HG03571 (cell line): ENCODE results near the gene CCDC80.

Source experiments
- ATAC-seq: cut with Tn5 transposase; IDR thresholded peaks from one replicate; pipeline ENCODE4 v1.9.1; 2021; ENCODE audit not compliant: unreplicated experiment

CCDC80 gene

GRCh38 chr3:112656043-112656442 lies 15.1 kb upstream of the CCDC80 start:
- ATAC-seq, result no peak

GRCh38 chr3:112654979-112655378 lies 14.0 kb upstream of the CCDC80 start:
- no peak for ATAC-seq

GRCh38 chr3:112654492-112654891 lies 13.5 kb upstream of the CCDC80 start:
- ATAC-seq, result no peak

- ATAC-seq, result no peak
Observed at GRCh38 chr3:112653881-112654300, 12.9 kb upstream of the CCDC80 start.

- no peak for ATAC-seq
Observed at GRCh38 chr3:112653209-112653871, 12.4 kb upstream of the CCDC80 start.

- ATAC-seq, result no peak
Observed at GRCh38 chr3:112651516-112651915, 10.6 kb upstream of the CCDC80 start.

GRCh38 chr3:112651071-112651470 lies 10.1 kb upstream of the CCDC80 start:
- no peak for ATAC-seq

- ATAC-seq, result no peak
Observed at GRCh38 chr3:112650482-112650881, 9.5 kb upstream of the CCDC80 start.

GRCh38 chr3:112649478-112649735 lies 8.5 kb upstream of the CCDC80 start:
- ATAC-seq, result no peak

GRCh38 chr3:112647122-112647521 lies 6.2 kb upstream of the CCDC80 start:
- ATAC-seq, result no peak

- no peak for ATAC-seq
Observed at GRCh38 chr3:112646623-112647022, 5.7 kb upstream of the CCDC80 start.

GRCh38 chr3:112644453-112644852 lies 3.5 kb upstream of the CCDC80 start:
- no peak for ATAC-seq

GRCh38 chr3:112643621-112644240 lies 2.8 kb upstream of the CCDC80 start:
- no peak for ATAC-seq

GRCh38 chr3:112642912-112643506 lies 2.1 kb upstream of the CCDC80 start:
- no peak for ATAC-seq

GRCh38 chr3:112640276-112640929 lies 540 bp downstream of the CCDC80 start:
- no peak for ATAC-seq

- ATAC-seq, result no peak
Observed at GRCh38 chr3:112639455-112640225, 1.3 kb downstream of the CCDC80 start.

GRCh38 chr3:112638327-112639020 lies 2.5 kb downstream of the CCDC80 start:
- no peak for ATAC-seq

GRCh38 chr3:112637700-112638099 lies 3.2 kb downstream of the CCDC80 start:
- ATAC-seq, result no peak

- ATAC-seq, result no peak
Observed at GRCh38 chr3:112635674-112636073, 5.3 kb downstream of the CCDC80 start.

GRCh38 chr3:112634786-112635541 lies 6.0 kb downstream of the CCDC80 start:
- ATAC-seq, result no peak
